Measurements from ENCODE around the gene ACBD4. TPM values are rescaled to one million over a fixed set of nuclear protein-coding genes. Genes with fewer than 3 reads are reported as not detected.

Gene ACBD4
- total RNA-seq, 1 experiment from 2014 or later, result 1.4 TPM

DNA sequence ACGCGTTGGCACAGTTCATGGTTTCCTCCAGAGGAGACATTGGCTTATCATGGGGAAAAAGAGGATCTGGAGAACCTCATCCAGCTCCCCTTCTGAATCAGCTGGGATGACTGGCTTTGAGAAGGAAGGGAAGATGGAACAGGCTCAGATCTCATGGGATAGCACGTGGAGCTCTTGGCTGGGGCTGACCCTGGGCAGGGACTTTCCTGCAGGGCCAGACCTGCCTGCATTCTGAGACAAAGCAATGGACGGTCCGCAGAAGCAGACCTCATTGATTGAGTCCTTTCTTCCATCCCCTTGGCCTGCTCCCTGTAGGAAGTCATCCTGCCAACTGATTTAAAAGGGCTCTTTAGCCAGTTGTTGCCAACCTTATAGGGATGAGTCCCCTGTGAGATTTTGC is 29.4 kb upstream of the ACBD4 start:
- intact Hi-C loops (cut with micrococcal nuclease; ENCODE audit: unreplicated experiment), result no loop called here
- no TSS peak for BruUV-seq (replicated peaks)
- H3K9me3 ChIP-seq (ENCODE audit: low read depth, low read length, poor library complexity, severe bottlenecking), result no peaks in the 10 kb centered on the region
- no peak overlapping the region for H3K27ac ChIP-seq (ENCODE audit: low read depth, low read length, poor library complexity, severe bottlenecking)
- no peak overlapping the region for H3K4me3 ChIP-seq (ENCODE audit: low read depth, low read length, poor library complexity, severe bottlenecking)
- peaks cover 31% of the 10 kb centered on the region for H3K36me3 ChIP-seq (ENCODE audit: insufficient read depth, low read length, poor library complexity, severe bottlenecking)
- ChIA-PET CTCF (no interaction called here), POLR2A (ENCODE audit: low non-redundant PET) (no interaction called here)
- TF ChIP-seq EZH2 (IDR thresholded peaks at IDR 0.05; ENCODE audit: borderline replicate concordance, low read depth, low read length, poor library complexity, severe bottlenecking), result no peak
- TF ChIP-seq, protein P1, sequence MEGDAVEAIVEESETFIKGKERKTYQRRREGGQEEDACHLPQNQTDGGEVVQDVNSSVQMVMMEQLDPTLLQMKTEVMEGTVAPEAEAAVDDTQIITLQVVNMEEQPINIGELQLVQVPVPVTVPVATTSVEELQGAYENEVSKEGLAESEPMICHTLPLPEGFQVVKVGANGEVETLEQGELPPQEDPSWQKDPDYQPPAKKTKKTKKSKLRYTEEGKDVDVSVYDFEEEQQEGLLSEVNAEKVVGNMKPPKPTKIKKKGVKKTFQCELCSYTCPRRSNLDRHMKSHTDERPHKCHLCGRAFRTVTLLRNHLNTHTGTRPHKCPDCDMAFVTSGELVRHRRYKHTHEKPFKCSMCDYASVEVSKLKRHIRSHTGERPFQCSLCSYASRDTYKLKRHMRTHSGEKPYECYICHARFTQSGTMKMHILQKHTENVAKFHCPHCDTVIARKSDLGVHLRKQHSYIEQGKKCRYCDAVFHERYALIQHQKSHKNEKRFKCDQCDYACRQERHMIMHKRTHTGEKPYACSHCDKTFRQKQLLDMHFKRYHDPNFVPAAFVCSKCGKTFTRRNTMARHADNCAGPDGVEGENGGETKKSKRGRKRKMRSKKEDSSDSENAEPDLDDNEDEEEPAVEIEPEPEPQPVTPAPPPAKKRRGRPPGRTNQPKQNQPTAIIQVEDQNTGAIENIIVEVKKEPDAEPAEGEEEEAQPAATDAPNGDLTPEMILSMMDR (conservative IDR thresholded peaks at IDR 0.05; ENCODE audit: low read depth, low read length), result no peak
- no peaks in the 10 kb centered on the region for H3K27me3 ChIP-seq (replicated peaks; ENCODE audit: insufficient read depth, low read depth, low read length, poor library complexity)
- DNase-seq (ENCODE audit: low spot score), result no peak
- no peaks in the 10 kb centered on the region for H3K4me1 ChIP-seq (ENCODE audit: insufficient read depth, low read length, poor library complexity, severe bottlenecking)

DNA sequence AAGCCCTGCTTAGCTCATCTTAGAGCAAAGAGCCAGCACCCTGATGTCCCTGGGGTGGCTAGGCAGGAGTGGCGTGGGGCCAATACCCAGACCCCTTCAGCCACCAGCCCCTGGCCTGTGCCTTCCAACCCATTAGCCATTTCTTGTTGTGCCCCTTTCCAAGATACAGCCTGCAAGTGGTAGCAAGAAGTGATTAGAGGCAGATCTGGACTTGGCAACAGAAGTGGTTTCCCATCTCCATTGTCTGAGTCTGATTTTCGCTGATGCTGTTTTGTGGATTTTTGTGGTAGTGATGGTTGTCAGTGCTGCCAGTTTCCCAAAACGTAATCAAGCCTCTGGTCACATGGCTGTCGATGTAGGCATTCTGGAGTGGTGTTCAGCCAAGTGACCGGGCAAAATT is 28.9 kb upstream of the ACBD4 start:
- intact Hi-C loops (cut with micrococcal nuclease; ENCODE audit: unreplicated experiment), result no loop called here
- H3K9me3 ChIP-seq (ENCODE audit: low read depth, low read length, poor library complexity, severe bottlenecking), result no peaks in the 10 kb centered on the region
- H3K27ac ChIP-seq (ENCODE audit: low read depth, low read length, poor library complexity, severe bottlenecking), result no peak overlapping the region
- CTCF ChIA-PET, result no interaction called here
- no TSS peak for BruUV-seq (replicated peaks)
- no peaks in the 10 kb centered on the region for H3K27me3 ChIP-seq (replicated peaks; ENCODE audit: insufficient read depth, low read depth, low read length, poor library complexity)
- H3K4me3 ChIP-seq (ENCODE audit: low read depth, low read length, poor library complexity, severe bottlenecking), result no peak overlapping the region
- DNase-seq (ENCODE audit: low spot score), result no peak
- POLR2A ChIA-PET (ENCODE audit: low non-redundant PET), result no interaction called here
- H3K36me3 ChIP-seq (ENCODE audit: insufficient read depth, low read length, poor library complexity, severe bottlenecking), result peaks cover 30% of the 10 kb centered on the region
- no peak for TF ChIP-seq EZH2 (IDR thresholded peaks at IDR 0.05; ENCODE audit: borderline replicate concordance, low read depth, low read length, poor library complexity, severe bottlenecking)
- TF ChIP-seq, protein P1 (conservative IDR thresholded peaks at IDR 0.05; ENCODE audit: low read depth, low read length), result no peak
- no peaks in the 10 kb centered on the region for H3K4me1 ChIP-seq (ENCODE audit: insufficient read depth, low read length, poor library complexity, severe bottlenecking)

DNA sequence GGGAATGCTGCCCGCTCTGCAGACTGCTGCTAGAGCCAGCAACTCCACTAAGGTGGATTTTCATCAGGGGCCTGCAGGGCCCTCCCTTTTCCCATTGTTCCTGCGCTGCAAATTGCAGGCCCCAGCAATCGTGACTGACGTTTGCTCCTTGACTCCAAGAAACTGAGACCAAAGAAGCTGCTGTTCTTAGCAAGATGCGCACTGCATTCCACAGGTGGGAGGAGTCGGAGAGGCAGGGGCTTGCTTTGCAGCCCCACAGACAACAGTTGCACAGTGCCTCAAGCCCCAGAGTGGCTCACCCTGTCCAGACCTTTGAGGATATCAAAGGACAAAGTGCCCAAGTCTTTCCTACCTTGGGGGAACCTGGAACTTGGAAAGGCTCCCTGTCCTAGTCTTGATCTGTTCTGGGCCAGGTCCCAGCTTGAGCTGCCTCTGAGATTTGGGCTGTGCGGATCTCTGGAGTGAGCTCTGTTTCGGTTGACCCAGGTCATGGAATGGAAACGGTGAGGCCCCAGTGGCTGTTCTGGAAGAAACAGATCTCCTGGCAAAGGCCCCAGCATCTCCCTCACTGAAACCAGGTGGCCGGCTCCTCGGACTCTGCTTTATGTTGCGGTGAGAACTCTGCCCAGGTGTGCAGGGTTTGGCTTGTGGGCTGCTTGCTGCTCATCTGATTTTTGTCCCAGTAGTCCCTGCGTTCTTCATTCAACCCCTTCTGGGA is 28.0 kb upstream of the ACBD4 start:
- ChIA-PET CTCF (no interaction called here), POLR2A (ENCODE audit: low non-redundant PET) (no interaction called here)
- BruUV-seq (replicated peaks), result no TSS peak
- Histone ChIP-seq H3K27me3 (replicated peaks; ENCODE audit: insufficient read depth, low read depth, low read length, poor library complexity) (no peaks in the 10 kb centered on the region), H3K9me3 (ENCODE audit: low read depth, low read length, poor library complexity, severe bottlenecking) (no peaks in the 10 kb centered on the region), H3K4me3 (ENCODE audit: low read depth, low read length, poor library complexity, severe bottlenecking) (no peak overlapping the region), H3K36me3 (ENCODE audit: insufficient read depth, low read length, poor library complexity, severe bottlenecking) (peaks cover 23% of the 10 kb centered on the region), H3K4me1 (ENCODE audit: insufficient read depth, low read length, poor library complexity, severe bottlenecking) (no peaks in the 10 kb centered on the region), H3K27ac (ENCODE audit: low read depth, low read length, poor library complexity, severe bottlenecking) (no peak overlapping the region)
- no peak for DNase-seq (ENCODE audit: low spot score)
- intact Hi-C loops (cut with micrococcal nuclease; ENCODE audit: unreplicated experiment), result no loop called here
- no peak for TF ChIP-seq EZH2 (IDR thresholded peaks at IDR 0.05; ENCODE audit: borderline replicate concordance, low read depth, low read length, poor library complexity, severe bottlenecking)

DNA sequence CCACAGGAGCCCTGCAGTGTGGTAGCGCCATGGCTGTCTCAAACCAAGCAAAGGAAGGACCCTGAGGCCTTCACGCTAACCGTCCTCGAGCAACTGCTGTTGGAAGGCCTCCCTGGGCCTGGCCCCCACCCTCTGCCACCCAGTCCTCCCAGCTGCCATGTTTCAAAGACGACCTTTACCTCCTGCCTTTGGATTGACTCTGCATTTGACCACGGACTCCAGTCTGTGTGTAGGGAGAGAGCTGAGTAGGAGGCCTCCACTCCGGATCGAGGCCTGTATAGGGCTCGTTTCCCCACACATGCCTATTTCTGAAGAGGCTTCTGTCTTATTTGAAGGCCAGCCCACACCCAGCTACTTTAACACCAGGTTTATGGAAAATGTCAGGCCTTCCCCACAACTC is 27.4 kb upstream of the ACBD4 start:
- BruUV-seq (replicated peaks), result no TSS peak
- intact Hi-C loops (cut with micrococcal nuclease; ENCODE audit: unreplicated experiment), result no loop called here

More for the DNA sequence above, 27.4 kb upstream of the ACBD4 start:
- H3K4me3 ChIP-seq (ENCODE audit: low read depth, low read length, poor library complexity, severe bottlenecking), result no peak overlapping the region
- CTCF ChIA-PET, result no interaction called here
- H3K27me3 ChIP-seq (replicated peaks; ENCODE audit: insufficient read depth, low read depth, low read length, poor library complexity), result no peaks in the 10 kb centered on the region
- H3K27ac ChIP-seq (ENCODE audit: low read depth, low read length, poor library complexity, severe bottlenecking), result no peak overlapping the region
- TF ChIP-seq, protein P1 (conservative IDR thresholded peaks at IDR 0.05; ENCODE audit: low read depth, low read length), result no peak
- TF ChIP-seq EZH2 (IDR thresholded peaks at IDR 0.05; ENCODE audit: borderline replicate concordance, low read depth, low read length, poor library complexity, severe bottlenecking), result no peak
- H3K4me1 ChIP-seq (ENCODE audit: insufficient read depth, low read length, poor library complexity, severe bottlenecking), result no peaks in the 10 kb centered on the region
- H3K36me3 ChIP-seq (ENCODE audit: insufficient read depth, low read length, poor library complexity, severe bottlenecking), result peaks cover 17% of the 10 kb centered on the region
- POLR2A ChIA-PET (ENCODE audit: low non-redundant PET), result no interaction called here
- DNase-seq (ENCODE audit: low spot score), result no peak
- H3K9me3 ChIP-seq (ENCODE audit: low read depth, low read length, poor library complexity, severe bottlenecking), result no peaks in the 10 kb centered on the region
